ENCODE results near the gene RABGAP1. TPM values are rescaled to one million over a fixed set of nuclear protein-coding genes. Genes with fewer than 3 reads are reported as not detected.

RABGAP1 gene
- total RNA-seq, 3 donors from 2014 or later: 54.5 to 130 (median 55.9) TPM

DNA sequence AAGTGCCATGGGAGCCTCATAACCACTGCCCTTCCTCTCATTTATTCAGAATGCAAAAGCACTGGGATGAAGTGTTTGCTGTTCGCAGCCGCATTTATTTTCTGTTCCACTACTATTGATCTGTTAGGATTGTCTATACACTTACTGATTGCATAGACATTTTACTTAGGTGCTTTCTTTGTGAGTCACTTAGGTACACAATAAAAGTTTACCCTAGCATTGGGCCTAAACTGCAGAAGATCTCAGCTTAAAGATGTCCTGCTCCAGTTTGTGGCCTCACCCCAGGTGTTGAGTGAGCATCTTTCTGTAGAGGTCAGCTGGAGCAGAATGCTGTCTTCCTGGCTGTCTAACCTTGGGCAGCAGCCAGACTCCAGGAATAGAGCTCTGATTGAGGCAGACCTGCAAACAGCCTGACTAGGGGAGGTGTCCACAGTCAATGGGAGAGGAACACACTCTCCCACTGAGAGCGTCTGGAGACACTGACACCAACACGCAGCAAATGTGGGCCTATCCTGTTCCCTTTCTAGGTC is 146.6 kb downstream of the RABGAP1 start:
- Histone ChIP-seq H3K36me3 (ENCODE audit: low read depth) (no peaks in the 10 kb centered on the region), H3K4me3 (no peak overlapping the region), H3K4me1 (ENCODE audit: low read depth) (no peaks in the 10 kb centered on the region), H3K9me3 (no peaks in the 10 kb centered on the region)
- ATAC-seq (no peak), DNase-seq (no peak)
- intact Hi-C loops (cut with DNase I, micrococcal nuclease): no loop called here
- TF ChIP-seq, protein P1, sequence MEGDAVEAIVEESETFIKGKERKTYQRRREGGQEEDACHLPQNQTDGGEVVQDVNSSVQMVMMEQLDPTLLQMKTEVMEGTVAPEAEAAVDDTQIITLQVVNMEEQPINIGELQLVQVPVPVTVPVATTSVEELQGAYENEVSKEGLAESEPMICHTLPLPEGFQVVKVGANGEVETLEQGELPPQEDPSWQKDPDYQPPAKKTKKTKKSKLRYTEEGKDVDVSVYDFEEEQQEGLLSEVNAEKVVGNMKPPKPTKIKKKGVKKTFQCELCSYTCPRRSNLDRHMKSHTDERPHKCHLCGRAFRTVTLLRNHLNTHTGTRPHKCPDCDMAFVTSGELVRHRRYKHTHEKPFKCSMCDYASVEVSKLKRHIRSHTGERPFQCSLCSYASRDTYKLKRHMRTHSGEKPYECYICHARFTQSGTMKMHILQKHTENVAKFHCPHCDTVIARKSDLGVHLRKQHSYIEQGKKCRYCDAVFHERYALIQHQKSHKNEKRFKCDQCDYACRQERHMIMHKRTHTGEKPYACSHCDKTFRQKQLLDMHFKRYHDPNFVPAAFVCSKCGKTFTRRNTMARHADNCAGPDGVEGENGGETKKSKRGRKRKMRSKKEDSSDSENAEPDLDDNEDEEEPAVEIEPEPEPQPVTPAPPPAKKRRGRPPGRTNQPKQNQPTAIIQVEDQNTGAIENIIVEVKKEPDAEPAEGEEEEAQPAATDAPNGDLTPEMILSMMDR (IDR thresholded peaks at IDR 0.05): no peak

DNA sequence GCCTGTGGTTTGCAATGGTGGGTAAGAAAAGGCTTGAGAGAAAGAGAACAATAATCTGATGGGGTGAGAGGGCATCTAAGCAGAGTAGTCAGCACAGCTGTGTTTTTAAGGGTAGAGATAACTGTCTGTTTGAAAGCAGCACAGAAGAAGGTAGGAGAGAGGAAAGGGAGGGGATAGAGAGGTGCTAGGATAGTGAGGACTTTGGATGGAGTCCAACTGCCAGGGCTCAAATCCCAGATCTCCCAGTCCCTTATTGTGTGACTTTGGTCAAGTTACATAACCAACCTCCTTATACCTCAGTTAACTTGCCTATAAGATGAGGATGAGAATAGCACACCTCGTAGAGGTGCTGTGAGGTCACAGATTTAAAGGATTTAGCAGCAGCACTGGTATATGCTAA is 148.2 kb downstream of the RABGAP1 start:
- DNase-seq: no peak
- ATAC-seq: no peak
- Histone ChIP-seq H3K4me3 (no peak overlapping the region), H3K4me1 (ENCODE audit: low read depth) (no peaks in the 10 kb centered on the region), H3K9me3 (no peaks in the 10 kb centered on the region), H3K36me3 (ENCODE audit: low read depth) (peaks cover 5% of the 10 kb centered on the region)
- intact Hi-C loops (cut with DNase I, micrococcal nuclease): no loop called here
- TF ChIP-seq, protein P1 (IDR thresholded peaks at IDR 0.05): no peak

DNA sequence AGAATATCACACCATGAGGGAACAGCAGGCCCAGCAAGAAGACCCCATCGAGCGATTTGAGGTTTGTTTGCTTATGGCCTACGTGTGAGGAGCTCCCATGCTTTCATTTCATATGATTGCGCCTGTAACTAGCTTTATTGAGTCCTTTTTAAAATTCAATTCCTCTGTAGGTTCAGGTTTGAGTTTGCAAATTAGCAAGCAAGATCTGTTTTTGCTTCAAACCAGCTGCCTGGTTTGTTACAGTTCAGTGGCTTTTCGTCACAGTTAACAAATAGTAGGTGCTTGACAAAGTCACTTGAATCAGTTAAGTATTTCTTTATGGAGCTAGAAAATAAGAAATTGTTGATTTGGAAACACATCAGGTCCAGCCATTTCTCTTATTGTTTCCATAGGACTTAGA is 149.0 kb downstream of the RABGAP1 start:
- TF ChIP-seq, protein P1 (IDR thresholded peaks at IDR 0.05): no peak
- Histone ChIP-seq H3K36me3 (ENCODE audit: low read depth) (peaks cover 5% of the 10 kb centered on the region), H3K4me1 (ENCODE audit: low read depth) (no peaks in the 10 kb centered on the region), H3K4me3 (no peak overlapping the region), H3K9me3 (no peaks in the 10 kb centered on the region)
- ATAC-seq (no peak), DNase-seq (no peak)
- intact Hi-C loops (cut with DNase I, micrococcal nuclease): loop anchor here in 1 of 2 donors (10.0 kb wide), 1 partner anchor 255 kb away; no protein-coding TSS in a partner anchor

DNA sequence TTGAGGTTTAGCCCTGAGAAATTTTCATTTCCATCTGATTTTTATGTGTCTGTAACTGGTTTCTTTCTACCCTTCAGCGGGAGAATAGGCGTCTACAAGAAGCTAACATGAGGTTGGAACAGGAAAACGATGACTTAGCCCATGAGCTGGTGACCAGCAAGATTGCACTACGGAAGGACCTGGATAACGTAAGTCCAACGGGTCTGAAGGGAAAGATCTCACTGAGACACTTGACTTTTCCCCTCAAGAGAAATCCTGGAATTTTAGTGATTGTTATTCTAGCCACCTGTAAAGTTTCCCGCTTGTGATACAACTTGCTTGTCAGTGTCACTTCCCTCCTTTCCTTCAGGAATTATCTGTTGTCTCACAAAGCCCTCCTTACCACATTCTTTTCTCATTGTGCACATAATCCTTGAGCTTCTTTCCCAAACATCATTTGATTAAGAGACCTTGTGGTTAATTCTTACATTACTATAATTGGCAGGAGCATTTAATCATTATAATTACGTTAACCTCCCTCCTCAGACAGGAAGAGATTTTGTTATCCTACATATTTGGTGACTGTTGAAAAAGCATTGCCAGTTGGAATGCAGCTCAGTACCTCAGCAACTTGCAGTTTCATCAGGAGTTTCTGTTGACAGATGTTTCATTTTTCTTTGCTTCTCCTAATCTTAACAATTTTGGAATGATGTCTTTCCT is 149.5 kb downstream of the RABGAP1 start:
- TF ChIP-seq, protein P1 (IDR thresholded peaks at IDR 0.05): no peak
- H3K36me3 ChIP-seq (ENCODE audit: low read depth): peaks cover 5% of the 10 kb centered on the region
- no peaks in the 10 kb centered on the region for H3K4me1 ChIP-seq (ENCODE audit: low read depth)

DNA sequence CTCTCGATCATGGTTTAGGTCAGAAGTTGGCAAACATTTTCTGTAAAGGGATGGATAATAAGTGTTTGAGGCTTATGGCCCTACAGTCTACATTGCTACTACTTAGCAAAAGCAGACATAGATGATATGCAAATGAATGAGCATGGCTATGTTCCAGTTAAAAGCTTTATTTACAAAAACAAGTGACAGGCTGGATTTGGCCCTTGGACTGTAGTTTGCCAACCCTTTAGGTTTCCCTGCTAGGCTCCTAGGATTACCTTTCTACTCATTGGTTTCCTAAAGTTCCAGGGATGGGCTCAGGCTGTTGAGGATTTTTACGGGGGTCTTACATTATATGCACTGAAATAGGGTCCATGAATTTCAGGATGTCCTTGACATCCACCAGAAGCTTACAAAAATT is 150.1 kb downstream of the RABGAP1 start:
- intact Hi-C loops (cut with DNase I, micrococcal nuclease): loop anchor here in 1 of 2 donors (10.0 kb wide), 1 partner anchor 254 kb away; no protein-coding TSS in a partner anchor
- peaks cover 5% of the 10 kb centered on the region for H3K36me3 ChIP-seq (ENCODE audit: low read depth)

More for the DNA sequence above, 149.5 kb downstream of the RABGAP1 start:
- intact Hi-C loops (cut with DNase I, micrococcal nuclease): loop anchor here in 1 of 2 donors (10.0 kb wide), 1 partner anchor 254 kb away; no protein-coding TSS in a partner anchor
- ATAC-seq (no peak), DNase-seq (no peak)
- Histone ChIP-seq H3K9me3 (no peaks in the 10 kb centered on the region), H3K4me3 (no peak overlapping the region)

More for the DNA sequence above, 150.1 kb downstream of the RABGAP1 start:
- no peaks in the 10 kb centered on the region for H3K4me1 ChIP-seq (ENCODE audit: low read depth)
- TF ChIP-seq, protein P1 (IDR thresholded peaks at IDR 0.05): no peak
- DNase-seq: no peak
- no peak for ATAC-seq
- H3K4me3 ChIP-seq: no peak overlapping the region
- no peaks in the 10 kb centered on the region for H3K9me3 ChIP-seq

All from mucosa of descending colon (tissue), 3 donors.